Measurements from ENCODE around the gene MOB4.
A peak's percentile ranks its signal among the peaks of the same experiment; 100 is the strongest.
"Not testable (repeated sequence)": the region's sequence is repeated elsewhere in the genome, so short reads cannot be mapped to it uniquely, and the experiment has no call there.

Gene MOB4

GRCh38 chr2:197560146-197560665, 44.3 kb downstream of the MOB4 start:
- no peak overlapping the region for H3K4me3 ChIP-seq
- no peak overlapping the region for H3K27ac ChIP-seq
- no peak for TF ChIP-seq CTCF (IDR thresholded peaks at IDR 0.05)
- DNase-seq (ENCODE audit: low spot score): no peak

GRCh38 chr2:197571627-197572271, 55.9 kb downstream of the MOB4 start:
- DNase-seq (ENCODE audit: low spot score): no peak
- no peak overlapping the region for H3K4me3 ChIP-seq
- no peak overlapping the region for H3K27ac ChIP-seq
- no peak for TF ChIP-seq CTCF (IDR thresholded peaks at IDR 0.05)

- no peak for TF ChIP-seq CTCF (IDR thresholded peaks at IDR 0.05)
- DNase-seq (ENCODE audit: low spot score): no peak
- Histone ChIP-seq H3K4me3 (no peak overlapping the region), H3K27ac (no peak overlapping the region)
These were observed 57.7 kb downstream of the MOB4 start for GRCh38 chr2:197573608-197574007.

GRCh38 chr2:197575987-197576386, 60.1 kb downstream of the MOB4 start:
- H3K27ac ChIP-seq: no peak overlapping the region
- DNase-seq (ENCODE audit: low spot score): peak; percentile 75

GRCh38 chr2:197576631-197577030, 60.8 kb downstream of the MOB4 start:
- no peak for TF ChIP-seq CTCF (IDR thresholded peaks at IDR 0.05)
- peak overlapping the region in 1 of 2 donors; percentile 36 for H3K27ac ChIP-seq
- no peak overlapping the region for H3K4me3 ChIP-seq
- DNase-seq (ENCODE audit: low spot score): no peak

More at GRCh38 chr2:197575987-197576386, 60.1 kb downstream of the MOB4 start:
- H3K4me3 ChIP-seq: no peak overlapping the region
- TF ChIP-seq CTCF (IDR thresholded peaks at IDR 0.05): no peak

- DNase-seq (ENCODE audit: low spot score): no peak
- no peak for TF ChIP-seq CTCF (IDR thresholded peaks at IDR 0.05)
- H3K4me3 ChIP-seq: no peak overlapping the region
- H3K27ac ChIP-seq: peak overlapping the region in 1 of 2 donors; percentile 36
These were observed 61.6 kb downstream of the MOB4 start for GRCh38 chr2:197577446-197577845.

- H3K4me3 ChIP-seq; DNase-seq (ENCODE audit: low spot score): not testable (repeated sequence)
These were observed 62.4 kb downstream of the MOB4 start for GRCh38 chr2:197578294-197578693.

GRCh38 chr2:197580166-197580565, 64.3 kb downstream of the MOB4 start:
- DNase-seq (ENCODE audit: low spot score); H3K4me3 ChIP-seq; H3K27ac ChIP-seq: not testable (repeated sequence)

More at GRCh38 chr2:197578294-197578693, 62.4 kb downstream of the MOB4 start:
- H3K27ac ChIP-seq: not testable (repeated sequence)

- H3K4me3 ChIP-seq; DNase-seq (ENCODE audit: low spot score); H3K27ac ChIP-seq: not testable (repeated sequence)
These were observed 71.4 kb downstream of the MOB4 start for GRCh38 chr2:197587255-197587654.
